ENCODE measurements around the gene CHCHD3.

The CHCHD3 gene

GRCh38 chr7:132752431-132752830 lies 329.5 kb downstream of the CHCHD3 start:
- TF ChIP-seq CTCF (conservative IDR thresholded peaks at IDR 0.05) = no peak
- no peak overlapping the region for H3K27ac ChIP-seq

- no peak for TF ChIP-seq CTCF (conservative IDR thresholded peaks at IDR 0.05)
- H3K27ac ChIP-seq = no peak overlapping the region
Measured at GRCh38 chr7:132751244-132751647, 330.6 kb downstream of the CHCHD3 start.

- no peak for TF ChIP-seq CTCF (conservative IDR thresholded peaks at IDR 0.05)
- no peak overlapping the region for H3K27ac ChIP-seq
Measured at GRCh38 chr7:132750530-132751217, 331.2 kb downstream of the CHCHD3 start.

- no peak for TF ChIP-seq CTCF (conservative IDR thresholded peaks at IDR 0.05)
- H3K27ac ChIP-seq = no peak overlapping the region
Measured at GRCh38 chr7:132750096-132750495, 331.8 kb downstream of the CHCHD3 start.

- H3K27ac ChIP-seq = no peak overlapping the region
- TF ChIP-seq CTCF (conservative IDR thresholded peaks at IDR 0.05) = no peak
Measured at GRCh38 chr7:132745510-132745909, 336.4 kb downstream of the CHCHD3 start.

GRCh38 chr7:132743974-132744373 lies 337.9 kb downstream of the CHCHD3 start:
- TF ChIP-seq CTCF (conservative IDR thresholded peaks at IDR 0.05) = no peak

GRCh38 chr7:132742189-132742612 lies 339.7 kb downstream of the CHCHD3 start:
- H3K27ac ChIP-seq = no peak overlapping the region
- no peak for TF ChIP-seq CTCF (conservative IDR thresholded peaks at IDR 0.05)

More at GRCh38 chr7:132743974-132744373, 337.9 kb downstream of the CHCHD3 start:
- no peak overlapping the region for H3K27ac ChIP-seq
